ENCODE data around the gene TMEM54. TPM values are rescaled to one million over a fixed set of nuclear protein-coding genes. Genes with fewer than 3 reads are reported as not detected.

TMEM54 gene, protein sequence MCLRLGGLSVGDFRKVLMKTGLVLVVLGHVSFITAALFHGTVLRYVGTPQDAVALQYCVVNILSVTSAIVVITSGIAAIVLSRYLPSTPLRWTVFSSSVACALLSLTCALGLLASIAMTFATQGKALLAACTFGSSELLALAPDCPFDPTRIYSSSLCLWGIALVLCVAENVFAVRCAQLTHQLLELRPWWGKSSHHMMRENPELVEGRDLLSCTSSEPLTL
- total RNA-seq = 9.1 and 10.2 TPM in 2 replicates

DNA sequence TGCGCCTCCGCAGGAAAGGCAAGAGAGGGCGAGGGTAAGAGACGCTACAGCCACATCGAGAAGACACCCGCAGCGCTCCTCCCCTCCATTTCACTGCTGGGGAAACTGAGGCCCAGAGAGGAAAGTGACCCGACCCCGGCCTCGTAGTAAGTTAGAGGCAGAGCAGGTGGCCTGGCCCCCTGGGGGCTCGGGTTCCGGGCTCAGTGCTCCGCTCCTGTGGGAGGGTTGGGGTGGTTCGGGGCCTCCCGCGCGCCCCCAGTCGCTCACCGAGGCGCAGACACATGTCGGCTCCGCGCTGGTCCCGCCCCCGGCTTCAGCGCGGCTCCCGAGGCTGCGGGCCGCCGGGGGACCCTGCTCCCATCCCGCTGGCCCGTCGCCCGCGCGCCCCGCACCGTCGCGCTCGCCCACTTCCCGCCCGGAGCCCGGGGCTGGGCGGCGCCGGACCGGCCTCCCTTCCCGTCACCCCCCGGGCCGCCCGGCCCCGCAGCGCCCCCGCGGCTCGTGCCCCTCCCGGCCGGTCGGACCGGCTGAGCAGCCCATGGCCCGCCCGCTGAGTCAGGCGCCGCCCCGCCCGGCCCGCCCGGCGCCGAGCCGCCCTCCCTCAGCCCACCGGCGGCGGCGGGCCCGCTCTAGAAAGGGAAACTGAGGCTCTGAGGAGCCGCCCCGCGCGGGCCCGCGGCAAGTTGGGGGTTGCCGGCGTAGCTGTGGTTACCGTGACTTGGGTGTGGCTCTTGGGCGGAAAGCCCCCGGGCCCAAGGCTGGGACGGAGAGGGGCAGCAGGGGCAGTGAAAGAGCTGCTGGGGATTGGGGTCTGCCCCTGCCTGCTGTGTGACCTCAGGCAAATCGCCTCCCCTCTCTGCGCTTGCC lies at the start of gene TMEM54:
TMEM54 (minus strand) TSS at position 434 of the 867 bp plus-strand sequence; CDS start at position 283, 151 bp downstream.

GRCh38 chr1:32886004-32886827 lies 15.0 kb downstream of the TMEM54 start, which contains the start of gene HPCA:
Gene HPCA, plus strand, starts transcription at chr1:32886491. Its CDS starts 2,408 bp downstream, at chr1:32888899.

DNA sequence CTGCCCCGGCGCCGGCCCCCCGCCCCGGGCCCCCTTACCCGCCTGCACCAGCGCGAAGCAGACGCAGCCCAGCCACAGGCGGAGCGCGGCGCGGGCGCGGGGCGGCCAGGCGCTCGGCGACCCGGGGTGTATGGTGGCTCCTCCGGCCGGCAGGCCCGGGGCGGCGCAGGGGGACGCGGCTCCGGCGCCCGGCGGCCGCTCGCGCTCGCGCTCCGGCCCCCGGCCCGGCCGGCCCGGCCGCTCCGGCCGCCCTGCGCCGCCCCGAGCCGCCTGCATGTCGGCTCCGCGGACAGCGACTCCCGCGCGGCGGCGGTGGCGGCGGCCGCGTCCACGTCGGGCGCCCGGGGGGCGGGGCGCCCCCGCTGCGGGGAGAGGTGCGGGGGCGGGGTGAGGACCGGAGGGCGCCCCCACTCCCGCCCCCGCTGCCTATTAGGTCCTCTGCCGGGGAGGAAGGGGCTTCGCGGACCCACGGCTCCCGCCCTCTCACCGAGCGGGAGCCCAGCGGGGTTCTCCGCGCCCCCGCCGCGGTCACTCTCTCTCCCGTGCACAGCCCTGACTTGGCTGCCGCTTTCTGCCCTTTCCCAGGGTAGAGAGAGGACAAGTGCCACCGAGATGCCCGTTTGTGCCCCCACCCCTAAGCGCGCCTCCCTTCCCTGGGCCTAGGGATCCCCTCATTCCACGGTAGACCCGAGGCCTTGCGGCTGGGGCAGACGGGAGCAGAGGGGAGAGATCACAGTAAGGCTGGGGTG lies 30.4 kb downstream of the TMEM54 start, which contains the start of gene FNDC5:
FNDC5 (minus strand) TSS at position 298 of the 749 bp plus-strand sequence.

Other genes starting within 250 kb of the TMEM54 start
- 13.9 and 18.1 TPM in 2 replicates for gene SYNC, start 198.6 kb downstream of the TMEM54 start, total RNA-seq
- gene YARS1, start 84.0 kb downstream of the TMEM54 start, total RNA-seq = 53.0 and 55.7 TPM in 2 replicates
- gene S100PBP, start 83.7 kb downstream of the TMEM54 start, total RNA-seq = 15.6 and 18.3 TPM in 2 replicates
- under 0.01 and 0.17 TPM in 2 replicates for gene FNDC5, start 30.5 kb downstream of the TMEM54 start, total RNA-seq
- gene HPCA, start 14.9 kb downstream of the TMEM54 start, total RNA-seq = not detected in 2 replicates
- 10.7 and 12.1 TPM in 2 replicates for gene RNF19B, start 63.4 kb upstream of the TMEM54 start, total RNA-seq
- gene AK2, start 135.5 kb upstream of the TMEM54 start, total RNA-seq = 69.0 and 74.4 TPM in 2 replicates
- 0.54 and 2.3 TPM in 2 replicates for gene AZIN2, start 179.8 kb upstream of the TMEM54 start, total RNA-seq

Data from dermis lymphatic vessel endothelial cell (primary cell).